Upper lobe of left lung (tissue), 4 donors: Measurements from ENCODE around the gene NBEA.

Experiments
- CTCF ChIP-seq, 6 experiments: fragments of 450-650 bp in 4 of 6; fragments of 200-600 bp in 2 of 6; sonication (generic) in 2 of 6; IDR thresholded peaks; one replicate each; pipeline ENCODE4 v1.5.1; 2016 to 2019; ENCODE audit warnings: antibody characterized with exemption in 6 of 6
- POLR2A ChIP-seq, 4 donors: fragments of 450-650 bp; IDR thresholded peaks; one replicate each; pipeline ENCODE4 v1.5.1; 2016 to 2017; ENCODE audit warnings: antibody characterized with exemption in 4 of 4, mild to moderate bottlenecking in 2 of 4

- TF ChIP-seq CTCF (IDR thresholded peaks at IDR 0.05) = no peak
- no peak for TF ChIP-seq POLR2A (IDR thresholded peaks at IDR 0.05)
Observed at GRCh38 chr13:35163674-35164073, 221.6 kb downstream of the NBEA start.
